ENCODE measurements around the gene MAP3K14.

Gene MAP3K14

GRCh38 chr17:45273551-45273957, 43.3 kb downstream of the MAP3K14 start:
- TF ChIP-seq, protein P1, sequence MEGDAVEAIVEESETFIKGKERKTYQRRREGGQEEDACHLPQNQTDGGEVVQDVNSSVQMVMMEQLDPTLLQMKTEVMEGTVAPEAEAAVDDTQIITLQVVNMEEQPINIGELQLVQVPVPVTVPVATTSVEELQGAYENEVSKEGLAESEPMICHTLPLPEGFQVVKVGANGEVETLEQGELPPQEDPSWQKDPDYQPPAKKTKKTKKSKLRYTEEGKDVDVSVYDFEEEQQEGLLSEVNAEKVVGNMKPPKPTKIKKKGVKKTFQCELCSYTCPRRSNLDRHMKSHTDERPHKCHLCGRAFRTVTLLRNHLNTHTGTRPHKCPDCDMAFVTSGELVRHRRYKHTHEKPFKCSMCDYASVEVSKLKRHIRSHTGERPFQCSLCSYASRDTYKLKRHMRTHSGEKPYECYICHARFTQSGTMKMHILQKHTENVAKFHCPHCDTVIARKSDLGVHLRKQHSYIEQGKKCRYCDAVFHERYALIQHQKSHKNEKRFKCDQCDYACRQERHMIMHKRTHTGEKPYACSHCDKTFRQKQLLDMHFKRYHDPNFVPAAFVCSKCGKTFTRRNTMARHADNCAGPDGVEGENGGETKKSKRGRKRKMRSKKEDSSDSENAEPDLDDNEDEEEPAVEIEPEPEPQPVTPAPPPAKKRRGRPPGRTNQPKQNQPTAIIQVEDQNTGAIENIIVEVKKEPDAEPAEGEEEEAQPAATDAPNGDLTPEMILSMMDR (IDR thresholded peaks at IDR 0.05; ENCODE audit: low read depth, low read length), result no peak

DNA sequence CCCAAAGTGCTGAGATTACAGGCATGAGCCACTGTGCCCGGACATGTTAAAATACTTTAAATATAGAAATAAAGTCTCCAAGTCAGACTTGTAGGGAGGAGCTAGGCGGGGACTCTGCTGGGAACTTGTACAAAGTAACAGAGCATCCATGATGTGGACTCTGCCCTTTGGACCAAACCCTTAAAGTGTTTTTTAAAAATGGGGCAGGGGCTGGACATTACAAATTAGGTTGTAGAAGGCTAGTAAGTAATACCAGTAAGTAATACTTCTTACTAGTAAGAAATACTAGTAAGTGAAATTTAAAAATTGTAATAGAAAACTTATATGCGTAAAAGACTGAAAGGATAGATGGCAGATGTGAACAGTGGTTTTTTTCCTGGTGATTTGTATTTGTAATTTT, 45.2 kb downstream of the MAP3K14 start:
- TF ChIP-seq, protein P1 (IDR thresholded peaks at IDR 0.05; ENCODE audit: low read depth, low read length), result no peak
- DNase-seq (ENCODE audit: extremely low read depth, low read depth), result no peak

More at GRCh38 chr17:45273551-45273957, 43.3 kb downstream of the MAP3K14 start:
- DNase-seq (ENCODE audit: extremely low read depth, low read depth), result no peak

DNA sequence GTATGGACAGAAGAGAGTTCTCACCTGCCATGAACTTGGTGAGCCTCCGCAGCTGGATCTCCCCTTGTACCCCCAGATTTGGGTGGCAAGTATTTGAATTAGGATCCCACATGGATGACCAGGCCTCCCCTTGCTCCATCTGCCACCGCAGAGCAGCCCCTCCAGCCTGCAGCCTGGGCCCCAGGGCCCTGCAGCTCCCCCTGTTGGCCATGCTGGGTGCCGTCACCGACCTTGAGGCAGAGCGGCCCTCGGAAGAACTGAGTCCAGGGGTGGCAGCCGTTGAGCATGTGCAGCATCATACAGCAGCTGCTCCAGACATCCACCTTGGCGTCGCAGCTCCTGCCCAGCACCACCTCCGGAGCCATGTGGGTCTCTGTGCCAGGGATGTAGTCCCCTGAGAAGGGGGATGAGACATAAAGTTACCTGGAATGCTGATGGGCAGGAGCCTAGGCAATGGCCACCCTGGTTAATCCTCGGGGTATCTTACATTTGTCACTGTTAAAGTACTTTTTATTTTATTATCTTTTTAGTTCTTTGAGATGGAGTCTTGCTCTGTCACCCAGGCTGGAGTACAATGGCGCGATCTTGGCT, 45.9 kb downstream of the MAP3K14 start:
- TF ChIP-seq, protein P1 (IDR thresholded peaks at IDR 0.05; ENCODE audit: low read depth, low read length), result peak; percentile 40
- DNase-seq (ENCODE audit: extremely low read depth, low read depth), result no peak

- TF ChIP-seq, protein P1 (IDR thresholded peaks at IDR 0.05; ENCODE audit: low read depth, low read length), result no peak
- no peak for DNase-seq (ENCODE audit: extremely low read depth, low read depth)
Measured at GRCh38 chr17:45269912-45270311, 46.9 kb downstream of the MAP3K14 start.

DNA sequence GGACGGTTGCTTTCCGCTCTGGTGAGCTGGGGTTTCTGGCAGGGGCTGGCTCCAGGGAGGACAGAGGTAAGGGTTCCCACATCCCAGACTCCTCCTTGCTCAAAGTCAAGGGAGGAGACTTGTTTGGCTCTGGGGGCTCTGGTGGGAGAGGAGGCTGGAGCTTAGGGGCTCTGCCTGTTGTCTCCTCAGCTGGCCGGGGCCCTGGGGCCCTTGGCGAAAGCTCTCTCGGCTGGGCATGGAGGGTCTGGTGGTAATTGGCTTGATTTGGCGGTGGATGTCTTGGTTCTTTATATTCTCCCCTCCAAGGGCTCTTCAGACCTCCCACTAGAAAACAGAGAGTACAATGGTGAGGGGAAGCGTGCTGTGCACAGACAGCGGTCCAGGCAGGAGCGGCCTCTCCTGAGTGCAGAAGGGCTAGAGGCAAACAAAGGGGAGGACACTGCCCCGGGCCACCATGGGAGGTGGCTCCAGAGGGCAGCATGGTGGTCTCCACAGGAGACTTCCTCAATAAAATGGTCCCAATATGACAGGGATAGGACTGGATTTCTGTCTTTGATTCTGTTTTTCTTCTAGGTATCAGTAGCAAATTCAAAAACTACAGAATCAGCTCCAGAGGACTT, 49.3 kb downstream of the MAP3K14 start:
- DNase-seq (ENCODE audit: extremely low read depth, low read depth), result no peak
- TF ChIP-seq, protein P1 (IDR thresholded peaks at IDR 0.05; ENCODE audit: low read depth, low read length), result no peak

GRCh38 chr17:45266372-45266926, 50.4 kb downstream of the MAP3K14 start:
- TF ChIP-seq, protein P1 (IDR thresholded peaks at IDR 0.05; ENCODE audit: low read depth, low read length), result no peak
- no peak for DNase-seq (ENCODE audit: extremely low read depth, low read depth)

GRCh38 chr17:45265821-45266220, 51.0 kb downstream of the MAP3K14 start:
- TF ChIP-seq, protein P1 (IDR thresholded peaks at IDR 0.05; ENCODE audit: low read depth, low read length), result no peak
- DNase-seq (ENCODE audit: extremely low read depth, low read depth), result peak; percentile 78
